ENCODE results near the gene ECI1. TPM values are rescaled to one million over a fixed set of nuclear protein-coding genes. Genes with fewer than 3 reads are reported as not detected.

Gene ECI1
- total RNA-seq, 3 donors from 2014 or later, result 45.4 to 66.2 (median 63.8) TPM

DNA sequence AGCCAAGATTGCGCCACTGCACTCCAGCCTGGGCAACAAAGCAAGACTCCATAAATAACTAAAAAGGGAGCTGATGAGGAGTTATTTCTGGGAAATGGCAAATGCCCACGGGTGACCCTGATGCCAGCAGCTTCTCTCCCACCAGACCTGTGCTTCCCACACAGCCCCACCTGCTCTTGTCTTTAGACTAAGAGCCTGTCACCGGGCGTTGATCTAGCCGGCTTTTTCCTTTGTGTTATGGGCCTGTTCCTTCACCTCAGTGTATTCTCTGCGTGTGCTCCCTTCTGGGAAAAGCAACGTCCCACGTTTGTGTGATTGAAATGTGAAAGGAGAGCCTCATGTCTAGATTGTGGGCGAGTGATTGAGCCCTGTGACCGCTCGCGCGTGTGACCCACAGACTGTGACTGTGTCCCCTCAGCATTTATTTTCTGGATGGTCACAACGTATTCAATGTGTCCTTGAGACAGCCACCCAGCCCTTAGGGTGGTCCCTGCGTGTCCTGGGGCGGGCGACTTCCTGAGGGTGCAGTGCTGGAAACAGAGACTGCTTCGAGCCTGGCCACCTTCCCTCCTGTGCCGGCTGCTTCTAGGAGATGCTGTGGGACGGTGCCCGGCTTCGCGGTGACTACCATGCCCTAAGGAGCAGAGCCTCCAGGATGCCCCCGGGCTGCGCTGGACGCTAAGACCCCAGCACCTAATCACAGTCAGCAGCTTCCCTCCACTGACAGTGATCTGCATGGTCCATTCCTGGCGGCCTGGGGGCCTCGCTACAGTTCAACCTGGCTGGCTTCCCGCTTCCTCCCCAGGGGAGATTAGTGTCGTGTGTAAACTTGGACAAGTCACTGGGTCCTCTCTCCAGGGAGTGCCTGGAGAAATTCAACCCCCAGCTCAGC is 24.3 kb upstream of the ECI1 start:
- TF ChIP-seq POLR2A (IDR thresholded peaks at IDR 0.05) (no peak), POLR2AphosphoS5 (IDR thresholded peaks at IDR 0.05) (no peak)
- TF ChIP-seq, protein P1, sequence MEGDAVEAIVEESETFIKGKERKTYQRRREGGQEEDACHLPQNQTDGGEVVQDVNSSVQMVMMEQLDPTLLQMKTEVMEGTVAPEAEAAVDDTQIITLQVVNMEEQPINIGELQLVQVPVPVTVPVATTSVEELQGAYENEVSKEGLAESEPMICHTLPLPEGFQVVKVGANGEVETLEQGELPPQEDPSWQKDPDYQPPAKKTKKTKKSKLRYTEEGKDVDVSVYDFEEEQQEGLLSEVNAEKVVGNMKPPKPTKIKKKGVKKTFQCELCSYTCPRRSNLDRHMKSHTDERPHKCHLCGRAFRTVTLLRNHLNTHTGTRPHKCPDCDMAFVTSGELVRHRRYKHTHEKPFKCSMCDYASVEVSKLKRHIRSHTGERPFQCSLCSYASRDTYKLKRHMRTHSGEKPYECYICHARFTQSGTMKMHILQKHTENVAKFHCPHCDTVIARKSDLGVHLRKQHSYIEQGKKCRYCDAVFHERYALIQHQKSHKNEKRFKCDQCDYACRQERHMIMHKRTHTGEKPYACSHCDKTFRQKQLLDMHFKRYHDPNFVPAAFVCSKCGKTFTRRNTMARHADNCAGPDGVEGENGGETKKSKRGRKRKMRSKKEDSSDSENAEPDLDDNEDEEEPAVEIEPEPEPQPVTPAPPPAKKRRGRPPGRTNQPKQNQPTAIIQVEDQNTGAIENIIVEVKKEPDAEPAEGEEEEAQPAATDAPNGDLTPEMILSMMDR (IDR thresholded peaks at IDR 0.05), result no peak
- intact Hi-C loops (cut with DNase I; ENCODE audit: low total_unique reads), result no loop called here
- no peaks in the 10 kb centered on the region for H3K36me3 ChIP-seq
- no peaks in the 10 kb centered on the region for H3K4me1 ChIP-seq
- H3K4me3 ChIP-seq, result no peak overlapping the region
- DNase-seq (ENCODE audit: low spot score in 2 of 2), result no peak
- no peaks in the 10 kb centered on the region for H3K9me3 ChIP-seq
- H3K27ac ChIP-seq, result no peak overlapping the region
- no peaks in the 10 kb centered on the region for H3K27me3 ChIP-seq

DNA sequence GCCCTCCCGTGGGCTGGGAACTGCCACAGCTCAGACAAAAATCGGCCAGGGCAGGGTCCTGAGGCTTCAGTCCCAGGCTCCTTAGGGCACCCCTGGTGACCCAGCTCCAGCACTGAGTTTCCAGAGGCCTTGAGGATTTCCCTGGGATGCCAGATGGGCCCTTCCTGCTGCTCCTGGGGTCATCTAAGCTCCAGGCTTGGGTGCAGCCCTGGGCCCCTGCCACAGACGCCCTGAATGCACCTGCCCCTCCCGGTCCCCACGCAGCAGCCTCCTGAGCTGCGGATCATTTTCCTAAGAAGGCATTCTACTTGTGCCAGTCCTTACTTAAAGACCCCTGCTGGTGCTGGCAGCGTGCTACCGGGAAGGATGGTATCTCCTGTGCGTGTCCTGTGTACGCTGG is 22.5 kb upstream of the ECI1 start:
- no peak for TF ChIP-seq POLR2A (IDR thresholded peaks at IDR 0.05)
- TF ChIP-seq, protein P1 (IDR thresholded peaks at IDR 0.05), result no peak
- TF ChIP-seq POLR2AphosphoS5 (IDR thresholded peaks at IDR 0.05), result no peak
- intact Hi-C loops (cut with DNase I; ENCODE audit: low total_unique reads), result no loop called here

DNA sequence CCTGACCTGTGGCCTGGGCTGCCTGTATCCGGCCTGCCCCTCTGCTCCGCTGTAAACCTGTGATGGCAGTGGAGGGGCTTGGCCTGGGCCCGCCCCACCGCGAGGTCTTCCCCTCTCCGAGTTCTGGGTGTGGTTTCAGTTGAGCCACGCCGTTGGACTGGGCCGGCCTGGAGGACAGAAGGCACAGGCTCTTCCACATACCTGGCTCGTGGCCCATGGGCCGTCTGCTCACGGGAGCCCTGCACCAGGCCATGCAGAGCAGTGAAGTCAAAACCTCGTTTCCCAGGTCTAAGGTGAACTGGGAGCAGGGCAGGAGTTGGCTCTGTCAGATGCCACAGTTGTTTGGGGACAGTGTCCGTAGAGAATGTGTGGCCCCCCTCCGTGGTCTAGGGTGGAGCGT is 22.1 kb upstream of the ECI1 start:
- H3K27ac ChIP-seq, result no peak overlapping the region
- TF ChIP-seq POLR2AphosphoS5 (IDR thresholded peaks at IDR 0.05), result no peak
- TF ChIP-seq, protein P1 (IDR thresholded peaks at IDR 0.05), result no peak
- no peak for TF ChIP-seq POLR2A (IDR thresholded peaks at IDR 0.05)
- intact Hi-C loops (cut with DNase I; ENCODE audit: low total_unique reads), result no loop called here

More for the DNA sequence above, 22.5 kb upstream of the ECI1 start:
- Histone ChIP-seq H3K9me3 (no peaks in the 10 kb centered on the region), H3K27ac (no peak overlapping the region), H3K4me3 (no peak overlapping the region), H3K4me1 (peaks cover 6 to 10% of the 10 kb centered on the region in 2 donors), H3K36me3 (no peaks in the 10 kb centered on the region), H3K27me3 (no peaks in the 10 kb centered on the region)
- no peak for DNase-seq (ENCODE audit: low spot score in 2 of 2)

DNA sequence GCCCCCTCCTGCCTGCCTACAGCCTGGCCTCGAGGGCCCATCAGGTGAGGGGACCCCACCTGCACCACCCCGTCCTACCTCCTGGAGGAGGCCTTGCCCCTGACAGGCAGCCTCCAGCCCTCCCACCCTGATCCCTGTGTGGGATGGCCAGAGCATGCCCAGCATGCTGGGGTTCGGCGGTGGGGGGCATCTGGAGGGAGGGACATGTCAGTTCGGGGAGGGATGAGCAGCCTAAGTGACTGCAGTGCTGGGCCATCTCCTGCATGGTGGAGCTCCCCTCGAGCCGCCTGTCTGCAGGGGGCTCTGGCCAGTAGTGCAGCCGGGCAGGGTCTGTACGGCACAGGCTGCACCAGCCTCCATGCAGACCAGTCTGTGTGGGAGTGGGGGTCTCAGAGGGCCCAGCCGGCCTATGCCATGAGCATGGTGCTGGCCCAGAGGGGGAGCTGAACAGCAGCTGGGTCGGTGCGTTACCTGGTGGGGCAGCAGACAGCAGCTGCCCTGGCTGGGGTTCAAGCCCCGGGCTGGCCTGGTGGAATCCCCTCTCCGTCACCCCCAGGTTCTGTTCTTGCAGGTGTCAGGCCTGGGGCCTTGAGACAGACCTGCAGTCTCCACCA is 20.6 kb upstream of the ECI1 start:
- H3K27me3 ChIP-seq, result no peaks in the 10 kb centered on the region
- TF ChIP-seq POLR2A (IDR thresholded peaks at IDR 0.05), result no peak
- TF ChIP-seq, protein P1 (IDR thresholded peaks at IDR 0.05), result no peak
- TF ChIP-seq POLR2AphosphoS5 (IDR thresholded peaks at IDR 0.05), result no peak
- H3K36me3 ChIP-seq, result no peaks in the 10 kb centered on the region
- peaks cover 6 to 10% of the 10 kb centered on the region in 2 donors for H3K4me1 ChIP-seq
- H3K4me3 ChIP-seq, result no peak overlapping the region
- no peak overlapping the region for H3K27ac ChIP-seq
- intact Hi-C loops (cut with DNase I; ENCODE audit: low total_unique reads), result no loop called here
- no peaks in the 10 kb centered on the region for H3K9me3 ChIP-seq
- no peak for DNase-seq (ENCODE audit: low spot score in 2 of 2)

More for the DNA sequence above, 22.1 kb upstream of the ECI1 start:
- no peaks in the 10 kb centered on the region for H3K36me3 ChIP-seq
- no peaks in the 10 kb centered on the region for H3K9me3 ChIP-seq
- H3K27me3 ChIP-seq, result no peaks in the 10 kb centered on the region
- no peak for DNase-seq (ENCODE audit: low spot score in 2 of 2)
- no peak overlapping the region for H3K4me3 ChIP-seq
- peaks cover 6 to 10% of the 10 kb centered on the region in 2 donors for H3K4me1 ChIP-seq
